Fibroblast of lung (primary cell): ENCODE measurements around the gene RNF112. TPM values are rescaled to one million over a fixed set of nuclear protein-coding genes. Genes with fewer than 3 reads are reported as not detected.

Experiments
- DNase-seq, 2 donors: peaks; one replicate each; pipeline versions ENCODE4 v3.0.0 to v3.0.0-alpha.2; 2010; ENCODE audit warnings: low read depth in 2 of 2
- H2AFZ ChIP-seq: 2 replicates; pipeline ENCODE4 v1.5.1; 2012; ENCODE audit warnings: low read length, control low read depth, inconsistent platforms
- H3K27ac ChIP-seq: 2 replicates; pipeline ENCODE4 v1.5.1; 2011; ENCODE audit warnings: low read length, control low read depth; ENCODE audit not compliant: insufficient read depth
- H3K27me3 ChIP-seq: 2 replicates; pipeline ENCODE4 v1.5.1; 2011; ENCODE audit warnings: mild to moderate bottlenecking, low read length; ENCODE audit not compliant: control insufficient read depth, insufficient read depth
- H3K36me3 ChIP-seq: 2 replicates; pipeline ENCODE4 v1.5.1; 2011; ENCODE audit warnings: low read length; ENCODE audit not compliant: control insufficient read depth, insufficient read depth
- H3K4me1 ChIP-seq: 2 replicates; pipeline ENCODE4 v1.5.1; 2011; ENCODE audit warnings: low read length; ENCODE audit not compliant: control insufficient read depth, insufficient read depth; ENCODE audit errors: extremely low read depth
- H3K4me2 ChIP-seq: 2 replicates; pipeline ENCODE4 v1.5.1; 2011; ENCODE audit warnings: low read length, control low read depth; ENCODE audit not compliant: insufficient read depth; ENCODE audit errors: extremely low read depth
- H3K4me3 ChIP-seq, 4 experiments: fragments of 200-600 bp in 1 of 4; sonication (generic) in 1 of 4; replicated peaks in 1 of 4; 2 replicates each; pipeline ENCODE4 v1.5.1; 2011 to 2016; ENCODE audit warnings: low read length in 4 of 4, low read depth in 3 of 4, mild to moderate bottlenecking in 3 of 4, control low read depth in 2 of 4, inconsistent platforms in 1 of 4, mixed read lengths in 1 of 4; ENCODE audit not compliant: insufficient read depth in 1 of 4; ENCODE audit errors: control extremely low read depth in 1 of 4
- H3K79me2 ChIP-seq: 2 replicates; pipeline ENCODE4 v1.5.1; 2012; ENCODE audit warnings: mild to moderate bottlenecking, low read length, inconsistent platforms; ENCODE audit not compliant: control insufficient read depth, insufficient read depth
- H3K9ac ChIP-seq: 2 replicates; pipeline ENCODE4 v1.5.1; 2011; ENCODE audit warnings: mild to moderate bottlenecking, low read length, control low read depth; ENCODE audit not compliant: insufficient read depth
- H3K9me3 ChIP-seq: 2 replicates; pipeline ENCODE4 v1.5.1; 2012; ENCODE audit warnings: low read depth, low read length; ENCODE audit not compliant: control insufficient read depth, insufficient read depth
- H4K20me1 ChIP-seq: 2 replicates; pipeline ENCODE4 v1.5.1; 2011; ENCODE audit warnings: low read length; ENCODE audit not compliant: control insufficient read depth, insufficient read depth; ENCODE audit errors: extremely low read depth
- EZH2 ChIP-seq: IDR thresholded peaks from 2 replicates; pipeline ENCODE4 v1.5.1; 2012; ENCODE audit warnings: low read length, control low read depth, mild to moderate bottlenecking; ENCODE audit errors: missing control alignments
- polyA plus RNA-seq, 2 donors: library from polyadenylated mRNA; depleted of rRNA in 1 of 2; stranded (reverse) in 1 of 2; unstranded in 1 of 2; fragments of >200 nt; gene quantifications; 2 replicates each; pipeline ENCODE4 v1.2.1, GENCODE V29; 2011 to 2012; ENCODE audit warnings: missing spikeins in 1 of 2
- total RNA-seq: library from RNA; depleted of rRNA; stranded (reverse); fragments of >200 nt; gene quantifications from 2 replicates; pipeline ENCODE4 v1.2.1, GENCODE V29; 2014
- TF ChIP-seq, protein P1 (sequence below), 2 donors: IDR thresholded peaks in 1 of 2; conservative IDR thresholded peaks in 1 of 2; 1 replicate in 1 of 2; 2 replicates in 1 of 2; pipeline ENCODE4 v1.5.1; 2011 to 2012; ENCODE audit warnings: low read length in 2 of 2, control low read depth in 1 of 2, inconsistent platforms in 1 of 2, low read depth in 1 of 2, mild to moderate bottlenecking in 1 of 2

The RNF112 gene
- total and polyA plus RNA-seq, 2 donors (not counting 1 experiment from before 2014, with no cell fraction given), result 1.5 to 21.5 TPM

DNA sequence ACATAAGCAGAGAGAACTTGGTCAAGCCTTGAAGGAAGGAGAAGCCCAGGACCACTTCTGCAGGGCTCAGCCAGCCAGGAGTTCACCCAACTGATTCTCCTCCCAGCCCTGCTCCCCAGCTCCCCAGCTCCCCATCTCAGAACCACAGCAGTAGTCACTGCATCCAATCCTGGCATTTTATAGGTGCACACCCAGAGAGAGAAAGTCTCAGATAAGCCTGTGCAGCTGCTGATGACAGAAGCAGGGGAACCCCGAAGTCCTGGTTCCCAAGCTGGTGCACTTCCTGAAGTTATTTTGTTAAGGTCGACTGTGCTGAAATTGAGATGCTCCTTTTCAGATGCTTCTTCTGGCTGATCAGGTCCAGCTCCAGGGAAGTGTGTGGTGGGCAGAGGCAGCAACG is 6.6 kb downstream of the RNF112 start:
- H2AFZ ChIP-seq, result no peak overlapping the region
- DNase-seq, result no peak
- TF ChIP-seq, protein P1, sequence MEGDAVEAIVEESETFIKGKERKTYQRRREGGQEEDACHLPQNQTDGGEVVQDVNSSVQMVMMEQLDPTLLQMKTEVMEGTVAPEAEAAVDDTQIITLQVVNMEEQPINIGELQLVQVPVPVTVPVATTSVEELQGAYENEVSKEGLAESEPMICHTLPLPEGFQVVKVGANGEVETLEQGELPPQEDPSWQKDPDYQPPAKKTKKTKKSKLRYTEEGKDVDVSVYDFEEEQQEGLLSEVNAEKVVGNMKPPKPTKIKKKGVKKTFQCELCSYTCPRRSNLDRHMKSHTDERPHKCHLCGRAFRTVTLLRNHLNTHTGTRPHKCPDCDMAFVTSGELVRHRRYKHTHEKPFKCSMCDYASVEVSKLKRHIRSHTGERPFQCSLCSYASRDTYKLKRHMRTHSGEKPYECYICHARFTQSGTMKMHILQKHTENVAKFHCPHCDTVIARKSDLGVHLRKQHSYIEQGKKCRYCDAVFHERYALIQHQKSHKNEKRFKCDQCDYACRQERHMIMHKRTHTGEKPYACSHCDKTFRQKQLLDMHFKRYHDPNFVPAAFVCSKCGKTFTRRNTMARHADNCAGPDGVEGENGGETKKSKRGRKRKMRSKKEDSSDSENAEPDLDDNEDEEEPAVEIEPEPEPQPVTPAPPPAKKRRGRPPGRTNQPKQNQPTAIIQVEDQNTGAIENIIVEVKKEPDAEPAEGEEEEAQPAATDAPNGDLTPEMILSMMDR (conservative IDR thresholded peaks at IDR 0.05 in 1 of 2, IDR thresholded peaks at IDR 0.05 in 1 of 2; ENCODE audit: low read depth in 1 of 2, low read length in 2 of 2), result no peak
- TF ChIP-seq EZH2, result no peak

DNA sequence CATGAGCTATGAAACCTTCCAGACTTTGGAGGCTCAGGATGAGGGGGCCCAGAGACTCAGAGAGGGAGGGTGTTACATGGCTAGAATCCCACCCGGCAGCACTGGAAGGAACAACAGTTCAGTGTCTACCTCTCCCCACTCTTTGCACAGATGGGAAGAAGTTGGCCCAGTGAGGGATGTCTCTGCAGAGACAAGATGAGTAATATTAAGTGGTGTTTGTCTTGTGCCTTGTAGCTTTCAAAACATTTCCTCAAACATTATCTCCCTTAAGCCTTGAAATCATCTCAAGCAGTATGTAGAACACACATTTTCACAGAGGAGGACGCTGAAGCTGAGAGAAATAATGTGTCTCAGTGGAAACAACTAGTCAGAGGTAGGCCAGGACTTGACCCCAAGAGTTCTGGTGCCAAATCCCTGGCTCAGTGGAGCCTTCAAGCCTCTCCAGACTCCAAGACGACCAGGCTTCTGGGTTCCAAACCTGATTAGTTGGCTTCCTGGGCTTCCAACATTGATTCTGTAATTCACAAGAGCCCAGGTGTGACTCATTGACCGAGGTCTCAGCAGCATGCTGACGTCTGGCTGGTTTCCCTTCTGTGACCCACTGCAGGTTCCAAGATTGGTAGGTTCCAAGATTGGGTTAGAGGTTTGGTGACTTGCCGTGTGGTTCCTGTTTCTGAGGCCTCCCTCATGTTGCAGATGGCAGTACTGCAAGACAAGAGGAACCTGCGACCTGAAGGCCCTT is 7.4 kb downstream of the RNF112 start:
- TF ChIP-seq, protein P1 (conservative IDR thresholded peaks at IDR 0.05 in 1 of 2, IDR thresholded peaks at IDR 0.05 in 1 of 2; ENCODE audit: low read depth in 1 of 2, low read length in 2 of 2), result no peak
- no peak for TF ChIP-seq EZH2
- H2AFZ ChIP-seq, result no peak overlapping the region
- DNase-seq, result peak in 1 of 2 donors; percentile 85
- no peaks in the 10 kb centered on the region for H3K79me2 ChIP-seq
- no peaks in the 10 kb centered on the region for H4K20me1 ChIP-seq
- H3K9me3 ChIP-seq, result no peaks in the 10 kb centered on the region
- no peaks in the 10 kb centered on the region for H3K4me1 ChIP-seq
- H3K9ac ChIP-seq, result no peak overlapping the region
- no peaks in the 10 kb centered on the region for H3K36me3 ChIP-seq
- no peak overlapping the region for H3K4me2 ChIP-seq
- no peaks in the 10 kb centered on the region for H3K27me3 ChIP-seq
- H3K4me3 ChIP-seq, result no peak overlapping the region
- no peak overlapping the region for H3K27ac ChIP-seq

More for the DNA sequence above, 6.6 kb downstream of the RNF112 start:
- Histone ChIP-seq H3K27ac (no peak overlapping the region), H3K4me1 (no peaks in the 10 kb centered on the region), H3K9ac (no peak overlapping the region), H3K36me3 (no peaks in the 10 kb centered on the region), H3K9me3 (no peaks in the 10 kb centered on the region), H3K79me2 (no peaks in the 10 kb centered on the region), H3K4me2 (no peak overlapping the region), H4K20me1 (no peaks in the 10 kb centered on the region), H3K4me3 (no peak overlapping the region), H3K27me3 (no peaks in the 10 kb centered on the region)

DNA sequence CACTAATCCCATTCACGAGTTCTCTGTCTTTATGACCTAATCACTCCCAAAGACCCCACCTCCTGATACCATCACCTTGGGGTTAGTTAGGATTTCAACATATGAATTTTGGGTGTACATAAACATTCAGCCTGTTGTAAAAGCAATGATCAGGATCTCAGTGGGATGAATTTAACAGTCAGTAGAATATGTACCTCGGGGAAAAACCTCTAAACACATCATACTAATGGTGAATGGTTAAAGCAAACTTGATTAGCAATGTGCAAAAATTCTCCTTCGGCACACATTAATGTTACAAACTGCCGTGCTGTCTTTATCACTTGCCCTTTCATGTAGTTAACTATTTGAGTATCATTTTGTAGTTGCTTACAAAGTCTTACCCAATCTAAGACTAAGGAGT is 10.2 kb downstream of the RNF112 start:
- no peak overlapping the region for H3K9ac ChIP-seq
- TF ChIP-seq, protein P1 (conservative IDR thresholded peaks at IDR 0.05 in 1 of 2, IDR thresholded peaks at IDR 0.05 in 1 of 2; ENCODE audit: low read depth in 1 of 2, low read length in 2 of 2), result no peak
- no peak for TF ChIP-seq EZH2
- H3K4me1 ChIP-seq, result no peaks in the 10 kb centered on the region

More for the DNA sequence above, 10.2 kb downstream of the RNF112 start:
- Histone ChIP-seq H2AFZ (no peak overlapping the region), H3K9me3 (no peaks in the 10 kb centered on the region), H3K27me3 (no peaks in the 10 kb centered on the region), H3K27ac (no peak overlapping the region), H3K4me2 (no peak overlapping the region), H3K36me3 (no peaks in the 10 kb centered on the region), H3K79me2 (no peaks in the 10 kb centered on the region), H4K20me1 (no peaks in the 10 kb centered on the region), H3K4me3 (no peak overlapping the region)
- DNase-seq, result no peak
